ENCODE measurements around the gene UAP1L1.

Gene UAP1L1

DNA sequence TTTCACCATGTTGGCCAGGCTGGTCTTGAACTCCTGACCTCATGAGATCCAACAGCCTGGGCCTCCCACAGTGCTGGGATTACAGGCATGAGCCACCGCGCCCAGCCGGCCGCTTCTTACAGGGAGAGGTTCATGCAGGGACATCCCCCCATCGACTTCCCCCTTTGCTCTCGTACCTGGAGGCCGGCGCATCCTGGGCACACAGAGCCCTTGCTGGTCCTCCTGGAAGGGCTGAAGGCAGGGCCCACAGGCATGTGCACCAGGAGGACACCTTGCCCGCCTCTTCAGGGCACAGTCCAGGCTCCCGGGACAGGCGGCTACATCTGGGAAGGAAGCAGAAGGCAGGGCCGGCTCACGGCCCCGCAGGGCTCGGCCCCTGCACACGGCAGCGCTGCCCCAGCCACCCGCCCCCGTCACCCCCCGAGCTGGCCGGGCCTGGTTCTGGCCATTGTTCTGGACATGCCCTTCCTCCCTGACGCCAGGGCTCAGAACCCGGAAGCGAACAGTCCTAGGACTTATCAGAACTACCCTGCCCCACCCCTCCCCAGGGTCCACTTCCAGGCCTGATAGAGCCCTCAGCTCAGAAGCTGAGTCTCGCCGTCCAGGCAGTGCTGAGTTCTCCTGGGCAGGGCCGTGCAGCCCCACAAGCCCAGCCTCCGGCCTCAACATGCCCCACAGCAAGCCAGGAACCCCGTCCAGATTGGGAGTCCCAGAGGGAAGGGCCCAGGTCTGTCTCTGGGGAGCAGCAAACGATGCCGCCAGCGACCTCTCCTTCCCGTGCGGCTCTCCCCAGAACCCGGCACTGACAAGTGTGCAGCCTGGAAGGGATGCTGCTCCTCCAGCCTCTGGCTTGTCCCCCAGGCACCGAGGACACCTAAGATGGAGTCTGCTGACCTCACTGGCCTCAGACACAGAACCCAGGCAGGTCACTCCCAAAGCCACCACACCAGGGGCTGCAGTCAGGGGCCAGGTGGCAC lies 34.3 kb upstream of the UAP1L1 start:
- H3K36me3 ChIP-seq (replicated peaks in 1 of 2; ENCODE audit: control insufficient read depth in 2 of 2, insufficient read depth in 2 of 2, low read length in 2 of 2), result peaks cover 3 to 16% of the 10 kb centered on the region in 2 donors
- H3K4me1 ChIP-seq (ENCODE audit: control insufficient read depth in 2 of 2, insufficient read depth in 1 of 2, low read depth in 1 of 2, low read length in 2 of 2), result peaks cover 8 to 40% of the 10 kb centered on the region in 2 donors
- H2BK15ac ChIP-seq (ENCODE audit: low read length), result no peak overlapping the region
- no peak overlapping the region for H3K4me2 ChIP-seq (ENCODE audit: insufficient read depth, low read length, poor library complexity, severe bottlenecking)
- DNase-seq (ENCODE audit: low spot score), result no peak
- peaks cover 0 to 25% (median 10%) of the 10 kb centered on the region in 3 experiments for H3K27me3 ChIP-seq (ENCODE audit: control insufficient read depth in 3 of 3, insufficient read depth in 3 of 3, low read depth in 1 of 3, low read length in 3 of 3)
- no peak overlapping the region for H4K8ac ChIP-seq (ENCODE audit: low read depth, low read length)
- no peak overlapping the region for H3K18ac ChIP-seq (ENCODE audit: low read length)
- no peak overlapping the region for H2BK5ac ChIP-seq (ENCODE audit: low read length)
- H2AFZ ChIP-seq (ENCODE audit: low read length), result no peak overlapping the region
- no peak overlapping the region for H3K27ac ChIP-seq (replicated peaks; ENCODE audit: low read length)
- H2BK120ac ChIP-seq (ENCODE audit: low read depth, low read length), result no peak overlapping the region
- no peak overlapping the region for H4K91ac ChIP-seq (ENCODE audit: low read depth, low read length, poor library complexity)
- no peak overlapping the region for H3K14ac ChIP-seq (ENCODE audit: low read length)
- no CpG with 5 or more reads among the region's 36 CpGs for WGBS, 2 donors (ENCODE audit: extremely low coverage in 2 of 2, insufficient read length in 2 of 2, insufficient replicate concordance in 1 of 2)
- H3K4ac ChIP-seq (ENCODE audit: low read length), result no peak overlapping the region
- H3K23ac ChIP-seq (ENCODE audit: low read depth, low read length, poor library complexity), result no peak overlapping the region
- H3K4me3 ChIP-seq (ENCODE audit: low read length in 2 of 2), result no peak overlapping the region
- H3K79me1 ChIP-seq (ENCODE audit: low read depth, low read length), result peaks cover 7% of the 10 kb centered on the region
- no peak overlapping the region for H3K9ac ChIP-seq (ENCODE audit: low read depth, low read length, poor library complexity)
- peaks cover 0 to 2% of the 10 kb centered on the region in 2 donors for H3K9me3 ChIP-seq (replicated peaks in 1 of 2; ENCODE audit: control insufficient read depth in 2 of 2, insufficient read depth in 1 of 2, low read depth in 1 of 2, low read length in 2 of 2)
- H2AK5ac ChIP-seq (ENCODE audit: low read depth, low read length), result no peak overlapping the region
- H2BK12ac ChIP-seq (ENCODE audit: low read length), result no peak overlapping the region

DNA sequence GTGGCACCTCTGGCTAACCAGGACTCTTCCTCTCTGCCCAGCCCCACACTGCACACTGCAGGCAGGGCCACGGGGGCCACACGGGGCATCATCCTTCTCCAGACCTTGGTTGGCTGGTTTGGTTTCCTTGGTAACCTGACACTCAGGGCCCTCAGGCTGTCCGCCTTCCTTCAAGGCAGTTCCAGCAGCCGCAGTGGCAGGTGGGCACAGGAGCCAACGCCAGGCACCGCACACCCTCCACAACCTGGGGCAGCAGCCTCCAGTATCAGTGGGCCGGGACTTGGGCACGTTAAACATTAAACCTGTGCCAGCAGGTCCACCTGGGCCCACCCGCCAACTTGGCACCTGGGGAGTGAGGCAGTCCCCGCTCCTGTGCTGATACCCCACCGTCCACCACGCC lies 33.3 kb upstream of the UAP1L1 start:
- Histone ChIP-seq H3K27ac (replicated peaks; ENCODE audit: low read length) (no peak overlapping the region), H3K4me2 (ENCODE audit: insufficient read depth, low read length, poor library complexity, severe bottlenecking) (peak overlapping the region; percentile 11), H4K91ac (ENCODE audit: low read depth, low read length, poor library complexity) (no peak overlapping the region), H3K4me3 (ENCODE audit: low read length in 2 of 2) (peak overlapping the region; percentile 13 to 36), H4K8ac (ENCODE audit: low read depth, low read length) (no peak overlapping the region), H3K4ac (ENCODE audit: low read length) (no peak overlapping the region), H2BK15ac (ENCODE audit: low read length) (no peak overlapping the region), H2BK12ac (ENCODE audit: low read length) (no peak overlapping the region), H2BK120ac (ENCODE audit: low read depth, low read length) (no peak overlapping the region), H3K79me1 (ENCODE audit: low read depth, low read length) (peaks cover 7% of the 10 kb centered on the region), H3K18ac (ENCODE audit: low read length) (no peak overlapping the region), H3K27me3 (ENCODE audit: control insufficient read depth in 3 of 3, insufficient read depth in 3 of 3, low read depth in 1 of 3, low read length in 3 of 3) (peaks cover 0 to 32% (median 18%) of the 10 kb centered on the region in 3 experiments), H2BK5ac (ENCODE audit: low read length) (no peak overlapping the region), H3K9ac (ENCODE audit: low read depth, low read length, poor library complexity) (peak overlapping the region; percentile 7), H3K9me3 (replicated peaks in 1 of 2; ENCODE audit: control insufficient read depth in 2 of 2, insufficient read depth in 1 of 2, low read depth in 1 of 2, low read length in 2 of 2) (peaks cover 0 to 2% of the 10 kb centered on the region in 2 donors), H2AFZ (ENCODE audit: low read length) (no peak overlapping the region), H3K23ac (ENCODE audit: low read depth, low read length, poor library complexity) (peak overlapping the region; percentile 80), H2AK5ac (ENCODE audit: low read depth, low read length) (no peak overlapping the region), H3K14ac (ENCODE audit: low read length) (no peak overlapping the region), H3K4me1 (ENCODE audit: control insufficient read depth in 2 of 2, insufficient read depth in 1 of 2, low read depth in 1 of 2, low read length in 2 of 2) (peaks cover 8 to 40% of the 10 kb centered on the region in 2 donors), H3K36me3 (replicated peaks in 1 of 2; ENCODE audit: control insufficient read depth in 2 of 2, insufficient read depth in 2 of 2, low read length in 2 of 2) (peaks cover 3 to 10% of the 10 kb centered on the region in 2 donors)
- WGBS, 2 donors (ENCODE audit: extremely low coverage in 2 of 2, insufficient read length in 2 of 2, insufficient replicate concordance in 1 of 2), result no CpG with 5 or more reads among the region's 12 CpGs
- DNase-seq (ENCODE audit: low spot score), result no peak

DNA sequence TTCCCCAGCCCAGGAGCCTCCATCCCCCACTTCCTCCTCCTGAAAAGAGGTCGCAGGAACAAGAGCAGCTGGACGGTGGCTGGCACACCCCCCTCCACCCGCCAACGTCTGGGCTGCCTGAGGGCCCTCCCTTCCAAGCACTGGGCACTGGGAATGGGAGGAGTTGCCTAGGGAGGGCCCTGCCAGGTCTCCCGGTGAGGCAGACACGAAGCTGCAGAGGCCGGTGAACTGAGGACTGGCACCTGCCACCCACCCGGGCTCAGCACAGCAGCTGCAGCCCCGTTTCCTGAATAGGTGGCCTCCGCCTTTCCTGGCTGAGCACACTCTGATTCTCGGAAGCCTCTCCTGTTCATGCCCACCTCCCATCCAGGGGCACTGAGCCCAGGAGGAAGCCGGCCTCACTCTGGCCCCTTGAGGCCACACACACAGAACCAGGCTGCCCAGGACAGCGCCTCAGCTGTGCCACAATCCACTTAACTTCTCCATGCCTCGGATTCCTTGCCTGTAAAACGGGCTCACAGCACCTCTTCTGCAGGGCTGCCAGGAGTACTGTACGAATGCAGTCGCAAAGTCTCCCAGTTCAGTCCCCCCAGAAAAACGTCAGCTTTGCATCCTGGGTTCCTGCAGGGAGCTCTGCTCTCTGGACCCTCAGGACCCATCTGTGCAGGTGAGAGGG lies 32.7 kb upstream of the UAP1L1 start:
- no CpG with 5 or more reads among the region's 18 CpGs for WGBS, 2 donors (ENCODE audit: extremely low coverage in 2 of 2, insufficient read length in 2 of 2, insufficient replicate concordance in 1 of 2)
- no peak overlapping the region for H2AFZ ChIP-seq (ENCODE audit: low read length)
- H3K18ac ChIP-seq (ENCODE audit: low read length), result peak overlapping the region; percentile 83
- peaks cover 8 to 40% of the 10 kb centered on the region in 2 donors for H3K4me1 ChIP-seq (ENCODE audit: control insufficient read depth in 2 of 2, insufficient read depth in 1 of 2, low read depth in 1 of 2, low read length in 2 of 2)
- no peak for DNase-seq (ENCODE audit: low spot score)
- no peak overlapping the region for H2BK12ac ChIP-seq (ENCODE audit: low read length)
- peak overlapping the region; percentile 91 for H2AK5ac ChIP-seq (ENCODE audit: low read depth, low read length)
- peak overlapping the region; percentile 100 for H3K4me2 ChIP-seq (ENCODE audit: insufficient read depth, low read length, poor library complexity, severe bottlenecking)
- H3K4me3 ChIP-seq (ENCODE audit: low read length in 2 of 2), result peak overlapping the region; percentile 82 to 88
- no peak overlapping the region for H2BK15ac ChIP-seq (ENCODE audit: low read length)
- H2BK5ac ChIP-seq (ENCODE audit: low read length), result no peak overlapping the region
- peaks cover 0 to 2% of the 10 kb centered on the region in 2 donors for H3K9me3 ChIP-seq (replicated peaks in 1 of 2; ENCODE audit: control insufficient read depth in 2 of 2, insufficient read depth in 1 of 2, low read depth in 1 of 2, low read length in 2 of 2)
- no peak overlapping the region for H4K91ac ChIP-seq (ENCODE audit: low read depth, low read length, poor library complexity)
- no peak overlapping the region for H3K27ac ChIP-seq (replicated peaks; ENCODE audit: low read length)
- peaks cover 7% of the 10 kb centered on the region for H3K79me1 ChIP-seq (ENCODE audit: low read depth, low read length)
- H4K8ac ChIP-seq (ENCODE audit: low read depth, low read length), result no peak overlapping the region
- peaks cover 4 to 38% (median 24%) of the 10 kb centered on the region in 3 experiments for H3K27me3 ChIP-seq (ENCODE audit: control insufficient read depth in 3 of 3, insufficient read depth in 3 of 3, low read depth in 1 of 3, low read length in 3 of 3)
- peak overlapping the region; percentile 91 for H3K23ac ChIP-seq (ENCODE audit: low read depth, low read length, poor library complexity)
- peaks cover 0 to 4% of the 10 kb centered on the region in 2 donors for H3K36me3 ChIP-seq (replicated peaks in 1 of 2; ENCODE audit: control insufficient read depth in 2 of 2, insufficient read depth in 2 of 2, low read length in 2 of 2)
- H3K14ac ChIP-seq (ENCODE audit: low read length), result no peak overlapping the region
- peak overlapping the region; percentile 86 for H3K9ac ChIP-seq (ENCODE audit: low read depth, low read length, poor library complexity)
- no peak overlapping the region for H3K4ac ChIP-seq (ENCODE audit: low read length)
- H2BK120ac ChIP-seq (ENCODE audit: low read depth, low read length), result no peak overlapping the region

Data from neuronal stem cell (in vitro differentiated cells).